ENCODE results near the gene CTNNA2. TPM values are rescaled to one million over a fixed set of nuclear protein-coding genes. Genes with fewer than 3 reads are reported as not detected.

CTNNA2 gene
- total RNA-seq, 1 experiment from 2014 or later: not detected

DNA sequence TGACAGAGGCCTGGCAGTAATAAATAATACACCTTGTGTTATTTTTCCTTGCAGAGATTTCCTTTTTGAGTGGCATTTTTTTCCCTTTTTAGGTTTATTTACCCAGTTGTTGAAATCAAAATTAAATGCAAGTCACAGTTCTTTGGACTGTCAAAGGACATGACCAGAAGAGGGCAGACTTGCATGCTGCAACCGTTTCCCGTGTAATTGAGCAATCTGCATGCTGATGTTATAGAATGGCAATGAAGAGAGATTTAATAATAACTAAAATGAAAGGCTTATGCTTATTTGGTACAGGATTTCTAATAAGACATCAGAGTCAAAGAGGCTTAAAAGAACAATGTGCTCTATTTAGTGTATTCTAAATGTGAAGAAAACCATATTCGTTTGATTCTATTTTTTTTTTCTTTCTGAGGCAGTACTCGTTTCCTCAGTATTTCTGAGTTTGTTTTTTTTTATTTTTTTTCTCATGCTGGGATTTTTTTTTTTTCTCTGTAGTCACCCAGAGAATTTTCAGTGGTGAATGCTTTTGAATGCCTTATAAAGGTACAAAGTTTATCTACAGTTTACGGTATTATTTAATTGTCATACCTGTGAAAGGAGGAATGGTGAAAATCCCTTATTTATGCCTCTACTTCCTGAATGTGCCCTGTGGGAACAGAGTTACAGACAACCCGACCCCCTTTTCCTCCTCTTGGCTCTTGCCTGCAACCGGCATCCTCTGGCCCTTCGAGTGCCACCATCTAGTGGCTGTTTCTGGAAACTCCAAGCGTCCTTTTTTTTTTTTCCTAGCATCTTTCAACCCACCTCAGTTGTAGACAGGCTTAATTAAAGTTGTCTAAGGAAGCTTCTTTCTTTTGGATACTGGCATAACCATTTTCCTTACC is 423.2 kb downstream of the CTNNA2 start:
- peak; percentile 3 for DNase-seq (ENCODE audit: low read depth)

DNA sequence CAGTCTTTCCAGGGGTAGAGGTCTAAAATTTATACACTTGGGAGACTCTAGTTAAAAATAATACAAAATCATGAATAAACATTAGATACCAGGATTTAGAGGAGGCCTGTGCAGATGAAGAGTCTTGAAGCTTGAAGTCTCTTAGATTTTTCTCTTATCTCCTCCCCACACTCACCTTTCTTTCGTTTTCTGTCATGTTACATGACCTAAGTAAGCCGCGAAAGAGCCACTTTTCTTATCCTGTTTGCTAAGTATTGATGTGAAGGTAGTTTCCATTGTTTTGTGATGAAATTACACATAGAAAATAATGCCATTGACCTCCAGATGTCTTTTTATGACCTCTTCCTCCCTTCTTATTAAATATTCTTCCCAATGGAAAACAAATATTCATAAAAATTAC is 423.9 kb downstream of the CTNNA2 start:
- no peak for DNase-seq (ENCODE audit: low read depth)

DNA sequence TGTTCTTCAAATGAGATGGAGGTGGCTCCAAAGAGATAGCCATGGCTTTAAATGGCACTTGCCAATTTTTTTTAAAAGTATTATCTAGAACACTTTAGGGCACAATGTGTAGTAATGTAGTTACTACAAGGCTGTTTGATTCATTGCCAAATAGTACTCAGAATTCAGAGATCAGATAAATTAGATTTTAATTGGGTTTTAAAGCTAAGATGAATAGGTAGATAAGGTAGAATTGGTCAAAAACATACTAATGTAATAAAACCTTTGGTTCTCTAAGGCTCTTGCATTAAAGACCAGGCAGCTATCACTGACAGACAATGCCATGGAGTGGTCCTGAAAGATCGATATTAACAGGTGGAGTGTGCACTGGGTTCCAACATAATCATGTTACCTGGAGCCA is 425.8 kb downstream of the CTNNA2 start:
- DNase-seq (ENCODE audit: low read depth): no peak

DNA sequence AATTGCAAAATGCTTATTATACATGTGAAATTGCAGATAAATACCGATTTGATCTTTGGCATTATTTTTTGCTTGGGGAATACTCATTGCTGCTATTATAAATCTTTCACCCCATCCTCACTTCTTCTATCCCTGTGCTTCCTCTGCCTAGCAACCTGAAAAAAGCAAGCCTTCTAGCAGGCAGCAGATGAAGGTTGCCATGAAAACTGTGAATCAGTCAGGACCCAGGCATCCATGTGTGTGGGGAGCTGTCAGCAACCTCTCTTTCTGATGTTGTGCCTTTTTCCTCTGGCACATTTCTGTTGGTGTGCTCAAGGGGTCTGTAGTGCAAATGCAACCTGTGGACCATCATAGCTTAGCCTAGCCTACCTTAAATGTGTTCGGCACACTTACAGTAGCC is 427.5 kb downstream of the CTNNA2 start:
- DNase-seq (ENCODE audit: low read depth): no peak

DNA sequence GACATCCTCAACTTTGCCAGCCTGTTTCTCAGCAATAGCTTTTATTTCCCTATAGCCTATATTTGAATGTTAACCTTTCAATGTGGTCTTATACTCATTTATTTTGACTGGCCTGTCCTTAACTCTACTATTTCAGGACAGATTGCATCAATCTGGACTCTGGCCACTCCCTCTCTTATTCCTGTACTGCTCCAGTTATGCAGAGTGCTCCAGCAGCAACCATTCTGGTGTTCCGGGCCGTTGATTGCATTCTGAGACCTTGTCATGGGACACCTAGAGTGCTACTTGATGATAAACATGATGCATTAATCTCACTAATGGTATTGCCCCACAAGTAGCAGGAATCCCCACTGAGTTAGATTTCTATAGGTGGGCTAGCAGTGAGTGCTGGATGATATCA is 428.3 kb downstream of the CTNNA2 start:
- no peak for DNase-seq (ENCODE audit: low read depth)

DNA sequence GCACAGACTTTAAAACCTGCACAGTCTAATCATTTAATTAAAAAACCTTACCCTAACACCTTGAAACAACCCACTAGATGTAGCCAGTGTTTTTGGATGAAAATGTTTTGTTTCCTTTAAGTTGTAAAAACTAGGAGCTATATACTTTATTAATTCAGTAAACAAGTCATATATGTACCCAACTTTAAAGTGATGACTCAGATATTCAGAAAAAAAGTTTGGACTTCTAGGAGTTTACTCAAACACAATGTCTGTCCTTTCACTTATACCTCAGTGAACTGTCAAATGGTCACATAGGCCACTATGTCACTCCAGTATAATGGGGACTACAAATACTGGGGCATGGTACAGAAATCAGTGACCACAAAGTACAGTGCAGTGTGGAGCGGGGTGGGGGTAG is 431.4 kb downstream of the CTNNA2 start:
- DNase-seq (ENCODE audit: low read depth): no peak

DNA sequence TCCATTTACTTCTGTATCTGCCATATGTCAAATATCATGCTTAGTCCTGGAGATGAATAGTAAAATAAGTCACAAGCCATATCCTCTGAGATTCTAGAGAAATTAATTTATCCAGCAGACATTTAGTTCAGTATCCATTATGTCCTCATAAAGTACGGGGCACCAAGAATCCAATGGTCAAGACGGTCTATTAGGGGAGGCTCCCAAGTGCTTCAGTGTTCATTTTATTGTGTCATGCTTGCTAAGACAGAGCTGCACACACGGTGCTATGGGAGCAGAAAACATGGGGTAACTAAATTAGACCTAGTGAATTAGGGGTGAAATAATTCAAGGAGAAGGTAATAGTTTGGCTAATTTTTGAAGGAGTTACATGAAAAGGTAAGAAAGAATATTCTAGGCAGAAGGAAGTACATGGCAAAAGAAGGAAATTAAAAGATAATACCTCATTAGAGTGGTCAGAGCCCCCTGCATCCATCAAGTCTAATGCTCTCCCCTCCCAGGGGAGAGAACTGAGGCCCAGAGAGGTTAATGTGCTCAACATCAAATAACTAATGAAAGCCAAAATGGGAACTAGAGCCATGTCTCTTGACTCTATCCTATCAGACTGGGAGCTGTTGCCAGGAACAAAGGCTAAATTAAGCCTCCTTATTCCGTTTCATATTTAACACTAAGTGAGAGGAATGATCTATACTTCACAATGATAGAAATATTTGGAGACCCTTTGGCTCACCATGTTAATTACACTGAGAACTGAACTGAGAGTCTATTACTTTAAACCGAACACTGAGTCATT is 433.0 kb downstream of the CTNNA2 start:
- DNase-seq (ENCODE audit: low read depth): no peak

DNA sequence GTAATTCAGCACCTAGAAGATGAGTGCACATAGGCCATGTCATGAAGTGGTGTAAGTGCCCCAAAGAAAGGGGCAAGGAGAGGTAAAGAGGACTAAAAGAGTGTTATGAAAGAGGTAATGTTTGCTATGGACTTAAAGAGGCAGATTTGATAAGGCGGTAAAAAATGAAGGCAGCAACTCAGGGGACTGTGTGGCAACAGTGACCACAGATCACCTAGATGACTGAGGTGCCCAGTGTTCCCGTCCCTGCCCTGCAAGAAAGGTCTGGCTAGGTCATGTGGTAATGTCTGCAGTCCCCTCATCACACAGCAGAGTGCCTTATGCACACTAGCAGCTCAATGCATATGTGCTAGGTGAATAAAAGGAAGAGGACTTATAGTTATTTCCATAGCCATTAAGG is 434.9 kb downstream of the CTNNA2 start:
- DNase-seq (ENCODE audit: low read depth): no peak

DNA sequence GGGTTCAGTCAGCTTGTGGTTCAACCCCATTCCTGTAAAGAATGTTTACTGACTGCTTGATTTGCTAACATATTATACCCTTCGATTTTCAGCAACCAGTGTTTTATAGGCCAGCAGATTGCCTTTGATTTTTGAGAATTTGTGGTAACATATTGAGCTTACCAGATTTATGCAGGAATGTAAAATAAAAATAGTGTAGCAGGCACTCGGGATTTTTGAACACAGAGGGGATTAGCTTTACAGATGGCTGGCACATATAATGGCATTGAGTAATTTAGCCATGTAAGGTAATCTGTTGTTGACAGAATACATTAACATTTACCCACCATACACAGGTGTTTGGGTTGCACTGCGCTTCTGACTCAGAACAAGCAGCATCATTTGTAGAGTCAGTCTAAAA is 437.7 kb downstream of the CTNNA2 start:
- DNase-seq (ENCODE audit: low read depth): no peak

DNA sequence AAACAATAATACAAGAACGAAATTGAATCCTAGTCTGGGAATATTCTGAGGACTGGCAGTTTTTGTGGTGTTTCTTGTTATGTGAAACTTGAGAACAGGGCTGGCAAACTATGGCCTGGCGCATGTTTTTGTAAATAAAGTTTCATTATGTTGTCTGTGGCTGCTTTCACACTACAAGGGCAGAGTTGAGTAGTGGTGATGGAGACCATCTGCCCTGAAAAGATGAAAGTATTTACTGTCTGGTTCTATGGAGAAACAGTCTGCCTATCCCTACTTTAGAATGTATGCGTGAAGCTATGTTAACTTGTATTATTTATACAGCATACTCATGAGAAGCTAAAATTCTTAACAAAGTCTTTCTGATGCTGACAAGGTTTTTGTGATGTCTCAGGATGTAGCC is 439.8 kb downstream of the CTNNA2 start:
- DNase-seq (ENCODE audit: low read depth): no peak

DNA sequence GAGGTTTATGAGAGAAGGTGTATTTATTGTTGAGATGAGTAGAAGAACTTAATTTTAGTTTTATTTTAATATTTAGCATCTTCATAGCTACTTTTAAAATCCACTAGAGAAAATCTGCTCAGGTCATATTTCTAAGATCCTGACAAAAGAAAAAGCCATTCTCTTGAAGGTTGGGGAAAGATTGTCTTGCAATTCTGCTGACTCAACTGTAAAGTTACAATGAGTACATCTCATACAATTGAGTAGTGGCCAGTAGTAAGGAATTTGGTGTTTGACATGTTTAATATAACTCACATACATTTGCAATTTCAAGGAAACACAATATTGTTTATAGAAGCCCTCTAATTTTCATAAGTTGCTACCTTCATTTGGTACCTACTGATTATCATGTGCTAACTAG is 447.2 kb downstream of the CTNNA2 start:
- no peak for DNase-seq (ENCODE audit: low read depth)

DNA sequence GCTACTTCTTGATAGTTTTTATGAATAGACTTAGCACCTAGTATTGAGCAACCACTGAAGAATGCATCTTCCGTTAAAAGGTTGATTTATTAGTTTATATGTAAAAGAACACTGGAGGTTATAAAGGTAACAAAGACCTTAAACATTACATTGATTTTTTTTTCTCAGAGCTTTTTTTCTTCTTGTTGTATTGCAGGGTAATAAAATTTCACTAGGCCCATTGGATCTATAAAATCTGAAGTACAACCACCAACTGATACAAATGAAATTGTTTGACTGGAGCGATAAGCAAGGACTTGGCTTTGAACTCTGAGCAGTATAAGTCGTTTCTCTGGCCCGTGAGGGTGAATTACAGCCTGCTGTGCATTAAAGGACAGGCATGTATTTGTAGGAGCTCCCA is 447.7 kb downstream of the CTNNA2 start:
- no peak for DNase-seq (ENCODE audit: low read depth)

DNA sequence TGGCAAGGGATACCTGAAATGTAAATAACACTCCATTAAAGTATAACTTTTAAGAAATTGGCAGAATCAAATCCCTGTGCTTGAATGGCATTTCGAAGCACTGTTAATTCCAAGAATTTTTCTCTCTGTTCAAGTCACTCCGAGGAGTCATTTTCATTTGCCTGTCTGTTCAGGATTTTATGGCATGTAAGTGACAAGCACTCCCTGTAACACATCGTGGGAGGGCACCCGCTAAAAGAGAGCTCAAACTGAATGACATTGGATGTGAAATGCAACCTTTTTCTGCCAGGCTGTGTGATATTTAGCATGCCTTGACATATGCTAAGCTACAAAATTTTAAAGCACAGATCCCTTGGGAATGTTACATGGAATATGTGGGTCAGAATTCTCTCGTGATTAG is 452.1 kb downstream of the CTNNA2 start:
- DNase-seq (ENCODE audit: low read depth): no peak

DNA sequence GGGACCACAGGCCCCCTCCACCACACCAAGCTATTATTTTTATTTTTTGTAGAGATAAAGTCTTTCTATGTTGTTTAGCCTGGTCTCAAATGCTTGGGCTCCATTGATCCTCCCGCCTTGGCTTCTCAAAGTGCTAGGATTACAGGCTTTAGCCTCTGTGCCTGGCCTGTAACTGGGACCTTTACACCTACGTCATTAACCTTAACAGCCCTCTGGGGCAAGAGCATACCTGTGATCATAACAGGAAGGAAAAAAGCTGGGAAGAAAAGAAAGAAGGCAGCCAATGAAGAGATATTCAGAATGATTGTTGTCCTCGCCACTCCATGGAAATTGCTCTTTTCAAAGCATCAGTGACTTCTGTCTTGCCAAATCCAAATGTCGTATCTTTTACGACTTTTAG is 453.5 kb downstream of the CTNNA2 start:
- DNase-seq (ENCODE audit: low read depth): no peak

DNA sequence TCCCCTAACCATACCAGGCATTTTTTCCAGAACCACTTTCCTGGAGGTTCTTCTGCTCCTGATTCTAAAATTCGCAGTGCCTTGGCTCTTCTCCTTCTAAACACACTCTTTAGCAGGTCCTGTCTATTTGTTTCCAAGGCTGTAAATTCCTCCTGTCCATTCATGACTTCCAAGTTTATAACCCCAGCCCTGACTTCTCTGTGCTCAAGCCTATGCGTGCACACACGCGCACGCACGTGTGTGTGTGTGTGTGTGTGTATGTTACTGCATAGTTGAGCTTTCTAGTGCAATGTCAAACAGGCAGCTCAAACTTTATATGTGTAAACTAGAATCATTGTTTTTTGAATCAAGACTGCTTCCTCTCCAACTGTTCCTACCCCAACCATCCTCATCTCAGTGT is 454.0 kb downstream of the CTNNA2 start:
- DNase-seq (ENCODE audit: low read depth): no peak

DNA sequence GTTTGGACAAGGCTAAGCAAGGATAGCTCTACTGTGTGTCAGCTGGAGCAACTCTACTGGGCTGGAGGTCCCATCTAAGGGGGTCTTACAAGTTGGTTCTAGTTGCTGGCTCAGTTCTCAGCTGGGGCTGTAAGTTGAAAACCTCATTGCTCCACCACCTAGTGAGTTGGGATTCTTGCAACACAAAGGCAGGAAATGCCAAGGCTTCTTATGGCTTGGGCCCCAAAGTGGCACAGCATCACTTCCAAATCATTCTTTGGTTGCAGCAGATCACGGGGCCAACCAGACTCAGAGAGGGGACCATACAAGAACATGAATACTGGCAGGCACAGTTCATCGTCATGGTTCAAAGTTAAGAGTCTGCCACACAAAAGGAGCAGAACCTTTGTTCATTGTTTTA is 459.0 kb downstream of the CTNNA2 start:
- no peak for DNase-seq (ENCODE audit: low read depth)

DNA sequence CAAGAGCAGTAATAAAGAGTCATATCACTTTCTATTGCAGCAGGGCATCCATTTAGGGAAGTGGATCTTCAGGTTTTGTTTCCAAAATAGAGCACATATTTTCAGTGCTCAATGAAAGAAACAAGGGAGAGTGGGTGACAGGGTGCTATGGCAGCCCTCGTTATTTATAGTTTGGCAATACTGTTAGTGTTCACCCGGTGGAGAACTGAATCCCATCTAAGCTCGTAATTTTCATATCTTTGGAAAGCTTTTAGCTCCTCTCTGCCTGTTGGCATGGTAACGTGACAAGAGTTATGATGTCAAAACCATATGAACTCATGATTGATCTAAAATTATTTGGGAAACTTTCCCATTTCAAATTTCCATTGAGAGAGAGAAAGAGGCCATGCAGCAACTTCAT is 459.8 kb downstream of the CTNNA2 start:
- no peak for DNase-seq (ENCODE audit: low read depth)

DNA sequence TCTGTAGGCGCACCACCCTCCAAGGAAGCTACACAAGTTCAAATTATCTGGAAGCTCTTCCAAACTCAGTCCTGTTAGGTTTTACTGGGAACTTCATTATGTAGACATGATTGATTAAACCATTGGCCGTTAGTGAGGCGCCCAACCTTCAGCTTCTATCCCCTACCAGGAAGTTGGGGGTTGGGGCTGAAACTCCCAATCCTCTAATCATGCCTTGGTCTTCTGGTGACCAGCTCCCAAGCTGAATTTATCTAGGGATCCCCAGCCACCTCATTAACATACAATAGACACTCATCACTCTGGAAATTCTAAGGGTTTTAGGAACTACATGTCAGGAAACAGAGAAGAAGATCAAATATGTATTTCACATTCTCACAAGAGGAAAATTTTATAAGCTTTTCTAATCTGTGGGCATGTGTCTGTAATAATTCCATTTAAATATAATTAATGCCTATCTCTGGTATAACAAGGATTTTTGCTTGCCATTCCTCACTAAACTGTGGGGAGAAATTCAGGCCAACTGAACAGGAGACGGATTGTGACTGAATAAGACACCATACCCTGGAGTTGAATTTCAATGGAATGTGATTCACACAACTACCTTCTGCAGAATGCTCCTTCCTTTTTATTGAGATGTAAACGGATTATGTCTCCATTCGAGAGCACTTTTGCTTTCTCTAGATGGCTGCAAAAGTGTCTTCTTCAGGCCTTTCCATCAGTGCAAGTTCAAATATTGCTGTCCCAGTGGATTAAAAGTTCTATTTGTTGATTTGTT is 463.1 kb downstream of the CTNNA2 start:
- DNase-seq (ENCODE audit: low read depth): no peak

DNA sequence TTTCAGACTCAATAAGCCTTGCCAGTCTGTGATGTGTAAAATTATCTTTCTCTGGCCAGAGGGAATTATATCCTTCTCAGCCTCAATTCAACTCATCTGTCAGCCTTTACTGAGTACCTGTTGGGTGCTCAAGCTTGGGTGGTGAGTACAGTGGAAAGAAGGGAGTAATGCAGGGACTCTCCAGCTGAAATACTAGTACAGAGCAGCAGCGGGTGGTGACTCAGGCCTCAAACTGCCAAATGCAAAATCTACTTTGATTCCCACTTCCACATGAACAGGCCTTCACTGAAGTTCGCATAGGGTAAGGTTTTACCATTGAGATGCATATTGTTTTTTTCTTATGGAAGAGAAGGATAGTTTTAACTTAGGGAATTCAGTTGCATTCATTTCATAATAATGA is 464.9 kb downstream of the CTNNA2 start:
- DNase-seq (ENCODE audit: low read depth): no peak

DNA sequence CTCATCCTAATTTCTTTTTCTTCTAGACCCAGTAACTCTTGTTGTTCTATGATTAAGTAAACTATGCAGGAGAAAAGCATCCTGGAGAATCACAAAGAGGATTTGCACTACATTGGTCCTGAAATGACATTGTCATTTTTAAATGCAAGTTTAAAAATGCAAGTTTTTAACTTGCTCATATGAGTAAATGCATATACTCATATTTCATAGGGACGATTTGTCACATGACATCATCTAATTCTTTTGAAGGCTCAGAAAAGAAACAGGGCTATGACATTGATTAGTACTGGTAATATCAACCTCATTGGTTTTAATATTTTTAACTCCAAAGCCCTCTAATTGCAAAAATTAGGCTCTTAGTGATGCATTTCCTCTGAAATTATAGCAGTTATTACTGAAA is 467.3 kb downstream of the CTNNA2 start:
- DNase-seq (ENCODE audit: low read depth): no peak

DNA sequence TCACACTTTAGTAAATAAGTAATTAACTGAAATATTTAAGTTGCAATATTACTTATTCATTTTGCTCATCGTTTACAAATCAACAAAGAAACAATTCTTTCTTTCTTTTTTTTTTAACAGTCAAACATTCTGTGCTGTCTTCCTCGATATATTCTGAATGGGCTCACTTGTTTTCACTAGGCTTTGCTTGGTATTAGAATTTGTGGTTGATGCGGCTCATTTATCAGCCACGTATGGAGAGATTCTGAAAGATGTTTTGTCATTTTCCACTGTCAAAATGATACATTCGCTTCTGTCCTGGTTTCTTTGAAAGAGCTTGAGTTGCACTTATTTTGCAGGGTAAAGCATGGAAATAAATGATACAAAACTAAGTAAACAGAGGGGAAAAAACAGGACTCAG is 468.0 kb downstream of the CTNNA2 start:
- DNase-seq (ENCODE audit: low read depth): no peak

DNA sequence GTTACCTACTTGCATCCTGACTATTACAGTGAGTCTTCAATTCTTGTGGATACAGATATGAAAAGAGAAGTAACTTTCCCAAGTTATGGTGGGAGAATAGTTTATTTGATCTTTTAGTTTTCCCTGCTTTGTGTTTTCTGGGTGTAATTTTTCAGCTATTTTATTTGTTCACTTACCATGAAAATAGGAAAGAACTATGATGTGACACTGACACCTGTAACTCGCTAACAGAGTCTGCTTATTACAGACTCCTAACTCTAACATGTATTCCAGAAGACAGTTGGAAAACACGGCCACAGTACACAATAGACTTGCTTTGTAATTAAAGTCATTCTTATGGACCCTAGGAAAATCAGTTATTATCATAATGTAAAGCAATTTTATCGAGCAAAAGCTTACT is 468.5 kb downstream of the CTNNA2 start:
- no peak for DNase-seq (ENCODE audit: low read depth)

Data from Daoy (cell line).